Duodenal mucosa (tissue), 2 donors: ENCODE data around the gene ARGFX.
"Not testable (repeated sequence)": the region's sequence is repeated elsewhere in the genome, so short reads cannot be mapped to it uniquely, and the experiment has no call there.

ENCODE experiments used
- H3K27ac ChIP-seq: one replicate; pipeline ENCODE4 v1.7.0; 2013; ENCODE audit warnings: low read depth, low read length
- H3K27me3 ChIP-seq, 2 donors: one replicate each; pipeline ENCODE4 v1.7.0; 2013; ENCODE audit warnings: low read length in 2 of 2, control low read depth in 1 of 2; ENCODE audit not compliant: insufficient read depth in 2 of 2, control insufficient read depth in 1 of 2
- H3K36me3 ChIP-seq, 2 donors: one replicate each; pipeline ENCODE4 v1.7.0; 2013; ENCODE audit warnings: low read length in 2 of 2, control low read depth in 1 of 2; ENCODE audit not compliant: insufficient read depth in 2 of 2, control insufficient read depth in 1 of 2
- H3K4me1 ChIP-seq, 2 donors: one replicate each; pipeline ENCODE4 v1.7.0; 2013; ENCODE audit warnings: low read length in 2 of 2, control low read depth in 1 of 2; ENCODE audit not compliant: insufficient read depth in 2 of 2, control insufficient read depth in 1 of 2
- H3K4me3 ChIP-seq, 2 donors: one replicate each; pipeline ENCODE4 v1.7.0; 2013; ENCODE audit warnings: low read length in 2 of 2, low read depth in 1 of 2
- H3K9ac ChIP-seq, 2 donors: one replicate each; pipeline ENCODE4 v1.7.0; 2013; ENCODE audit warnings: low read length in 2 of 2, low read depth in 1 of 2
- H3K9me3 ChIP-seq, 2 donors: one replicate each; pipeline ENCODE4 v1.7.0; 2013; ENCODE audit warnings: low read length in 2 of 2, control low read depth in 1 of 2; ENCODE audit not compliant: control insufficient read depth in 1 of 2

The ARGFX gene

DNA sequence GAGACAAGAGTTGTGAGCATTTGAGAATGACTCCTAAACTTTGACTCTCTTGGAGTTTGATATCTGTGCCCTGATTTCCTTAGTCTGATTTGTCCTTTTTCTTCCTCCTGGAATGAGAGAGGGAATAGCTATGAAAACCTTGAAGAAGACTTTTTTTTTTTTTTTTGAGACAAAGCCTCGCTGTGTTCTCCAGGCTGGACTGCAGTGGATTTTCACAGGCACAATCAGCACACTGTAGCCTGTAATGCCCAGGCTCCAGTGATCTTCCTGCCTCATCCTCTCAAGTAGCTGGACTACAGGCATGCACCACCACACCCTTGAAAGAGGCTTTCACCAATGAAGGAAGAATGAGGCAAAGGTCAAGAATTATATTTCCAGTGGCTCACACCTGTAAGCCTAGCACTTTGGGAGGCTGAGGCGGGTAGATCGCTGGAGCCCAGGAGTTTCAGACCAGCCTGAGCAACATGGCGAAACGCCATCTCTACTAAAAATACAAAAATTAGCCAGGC lies 10.3 kb upstream of the ARGFX start:
- peaks cover 0 to 3% of the 10 kb centered on the region in 2 donors for H3K4me1 ChIP-seq

DNA sequence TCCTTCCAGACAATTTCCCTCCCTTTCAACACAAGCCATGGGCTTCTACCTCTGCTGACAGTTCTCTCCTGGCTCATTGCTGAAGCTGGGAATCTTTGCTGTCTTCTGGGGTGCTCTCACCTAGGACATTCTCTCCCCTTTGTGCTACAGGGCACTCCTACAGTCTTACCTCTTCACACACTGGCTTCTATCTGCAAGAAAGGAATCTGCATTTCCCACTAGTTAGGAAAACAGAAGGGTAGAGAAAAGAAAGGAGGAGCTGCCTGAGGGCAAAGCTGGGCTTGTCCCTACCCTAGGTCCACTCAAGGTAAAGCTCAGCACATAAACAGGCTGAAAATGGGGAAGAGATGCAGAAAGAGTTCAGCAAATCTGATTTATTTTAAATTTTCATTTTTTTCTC lies 5.6 kb upstream of the ARGFX start:
- Histone ChIP-seq H3K9me3 (no peaks in the 10 kb centered on the region), H3K4me1 (no peaks in the 10 kb centered on the region), H3K27me3 (no peaks in the 10 kb centered on the region), H3K4me3 (no peak overlapping the region), H3K9ac (no peak overlapping the region), H3K36me3 (no peaks in the 10 kb centered on the region), H3K27ac (no peak overlapping the region)

More for the DNA sequence above, 10.3 kb upstream of the ARGFX start:
- no peaks in the 10 kb centered on the region for H3K9me3 ChIP-seq
- no peak overlapping the region for H3K9ac ChIP-seq
- no peak overlapping the region for H3K27ac ChIP-seq
- no peak overlapping the region for H3K4me3 ChIP-seq
- H3K36me3 ChIP-seq = no peaks in the 10 kb centered on the region
- H3K27me3 ChIP-seq = no peaks in the 10 kb centered on the region

DNA sequence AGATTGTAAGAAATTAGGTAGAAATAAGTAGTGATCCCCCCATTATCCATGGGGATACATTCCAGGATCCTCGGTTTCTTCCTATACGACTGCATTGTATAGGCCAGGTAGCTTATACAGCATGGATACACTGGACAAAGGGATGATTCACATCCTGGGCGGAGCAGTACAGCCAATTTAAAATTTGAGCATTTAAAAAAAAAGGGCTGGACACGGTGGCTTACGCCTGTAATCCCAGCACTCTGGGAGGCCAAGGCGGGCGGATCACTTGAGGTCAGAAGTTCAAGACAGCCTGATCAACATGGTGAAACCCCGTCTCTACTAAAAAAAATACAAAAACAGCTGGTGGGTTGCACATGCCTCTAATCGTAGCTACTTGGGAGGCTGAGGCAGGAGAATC lies 976 bp upstream of the ARGFX start:
- Histone ChIP-seq H3K36me3 (no peaks in the 10 kb centered on the region), H3K27me3 (no peaks in the 10 kb centered on the region), H3K4me3 (no peak overlapping the region), H3K9ac (no peak overlapping the region), H3K4me1 (no peaks in the 10 kb centered on the region), H3K9me3 (no peaks in the 10 kb centered on the region), H3K27ac (no peak overlapping the region)

DNA sequence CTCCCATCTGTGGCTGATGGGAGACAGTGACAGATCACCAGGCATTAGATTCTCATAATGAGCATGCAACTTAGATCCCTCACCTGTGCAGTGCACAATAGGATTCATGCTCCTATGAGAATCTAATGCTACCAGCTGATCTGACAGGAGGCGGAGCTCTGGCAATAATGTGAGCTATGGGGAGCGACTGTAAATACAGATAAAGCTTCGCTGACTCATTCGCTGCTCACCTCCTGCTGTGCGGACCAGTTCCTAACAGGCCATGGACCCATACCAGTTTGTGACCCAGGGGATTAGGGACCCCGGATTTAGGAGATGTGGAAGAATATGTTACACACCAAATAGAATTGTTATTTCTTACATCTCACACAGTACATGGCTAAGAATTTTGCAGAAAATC lies 6.7 kb downstream of the ARGFX start:
- no peak overlapping the region for H3K27ac ChIP-seq

DNA sequence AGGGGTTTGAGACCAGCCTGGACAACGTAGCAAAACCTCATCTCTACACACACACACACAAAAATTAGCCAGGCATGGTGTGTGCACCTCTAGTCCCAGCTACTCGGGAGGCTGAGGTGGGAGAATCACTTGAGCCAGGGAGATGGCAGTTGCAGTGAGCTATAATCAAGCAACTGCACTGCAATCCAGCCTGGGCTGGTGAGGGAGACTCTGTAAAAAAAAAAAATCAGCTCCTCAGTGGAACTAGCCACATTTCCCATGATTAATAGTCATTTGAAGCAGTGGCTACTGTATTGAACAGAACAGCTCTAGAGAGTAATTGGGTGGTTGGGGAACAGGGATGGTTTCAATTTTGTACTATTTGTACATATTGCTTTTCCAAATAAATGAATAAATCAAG lies 13.9 kb downstream of the ARGFX start:
- no peaks in the 10 kb centered on the region for H3K27me3 ChIP-seq
- no peaks in the 10 kb centered on the region for H3K4me1 ChIP-seq
- no peak overlapping the region for H3K27ac ChIP-seq
- no peak overlapping the region for H3K4me3 ChIP-seq
- no peak overlapping the region for H3K9ac ChIP-seq
- H3K36me3 ChIP-seq = no peaks in the 10 kb centered on the region
- no peaks in the 10 kb centered on the region for H3K9me3 ChIP-seq

More for the DNA sequence above, 6.7 kb downstream of the ARGFX start:
- H3K4me3 ChIP-seq = no peak overlapping the region
- no peaks in the 10 kb centered on the region for H3K27me3 ChIP-seq
- no peaks in the 10 kb centered on the region for H3K4me1 ChIP-seq
- no peaks in the 10 kb centered on the region for H3K9me3 ChIP-seq
- no peaks in the 10 kb centered on the region for H3K36me3 ChIP-seq
- H3K9ac ChIP-seq = no peak overlapping the region

DNA sequence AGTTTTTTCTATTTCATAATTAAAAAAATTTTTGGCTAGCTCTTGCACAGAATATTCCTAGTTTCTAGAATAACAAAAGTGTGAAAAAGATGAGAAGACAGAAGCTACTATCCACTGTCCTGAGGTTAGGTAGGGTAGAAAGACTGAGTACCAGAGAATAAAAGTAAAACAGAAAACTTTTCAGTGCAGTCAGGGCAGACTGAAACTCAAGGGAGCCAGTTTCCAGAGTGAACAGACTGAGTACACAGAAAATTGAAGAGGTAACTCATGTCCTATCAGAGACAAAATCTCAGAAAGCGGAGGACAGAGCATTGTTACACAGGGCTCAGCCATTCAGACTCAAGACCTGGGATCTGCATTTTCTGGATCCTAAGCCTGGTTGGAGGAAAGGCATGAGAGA lies 16.7 kb downstream of the ARGFX start:
- Histone ChIP-seq H3K9me3 (no peaks in the 10 kb centered on the region), H3K9ac (no peak overlapping the region), H3K4me3 (no peak overlapping the region), H3K4me1 (no peaks in the 10 kb centered on the region), H3K27ac (no peak overlapping the region), H3K36me3 (no peaks in the 10 kb centered on the region), H3K27me3 (no peaks in the 10 kb centered on the region)

DNA sequence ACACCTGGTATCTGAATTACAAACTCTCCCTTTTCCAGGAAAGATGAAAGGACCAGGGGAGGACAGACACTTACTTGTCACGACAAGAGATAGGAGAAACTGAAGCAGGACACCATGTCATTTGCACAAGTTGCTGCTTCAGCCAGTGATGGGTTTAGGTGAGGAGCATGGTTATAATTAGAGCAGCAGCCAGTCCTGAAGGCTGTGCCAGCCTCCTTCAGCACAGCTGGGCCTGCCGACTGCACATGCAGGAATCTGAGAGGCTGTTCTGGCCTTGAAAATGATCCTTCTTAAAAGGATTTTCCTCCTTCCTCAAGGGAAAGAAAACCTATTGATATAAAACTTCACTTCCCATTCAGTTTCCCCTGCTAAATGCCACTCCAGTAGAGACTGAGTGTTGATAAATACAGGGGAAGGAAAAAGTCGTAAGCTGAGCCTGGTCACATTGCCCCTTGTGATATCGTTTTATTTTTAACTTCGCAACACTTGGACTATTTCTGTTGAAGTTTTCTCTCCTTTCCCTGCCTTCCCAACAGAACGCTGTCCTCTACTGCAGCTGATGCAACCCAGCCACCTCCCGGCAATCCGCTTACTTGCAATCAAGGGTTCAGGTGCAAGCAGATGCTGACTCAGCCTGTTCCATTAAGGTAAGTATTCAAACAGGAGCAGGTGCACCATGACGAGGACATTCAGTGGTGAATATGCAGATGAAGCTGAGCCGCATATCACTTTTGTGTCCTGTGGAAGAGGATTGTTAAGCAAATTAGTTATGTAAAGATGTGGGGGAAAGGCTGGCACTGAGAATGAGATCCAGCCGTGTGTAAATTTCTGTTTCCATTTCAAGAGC lies 25.3 kb downstream of the ARGFX start, which contains the start of gene FBXO40:
Gene FBXO40, plus strand, starts transcription at position 524 of the 847 bp plus-strand sequence. CDS start 27,197 bp downstream, outside the sequence.
- no peak within 1 kb of the TSS for H3K4me3 ChIP-seq
- H3K9ac ChIP-seq = no peak within 1 kb of the TSS
- H3K4me1 ChIP-seq = peaks cover 0 to 3% of the 10 kb centered on the region in 2 donors
- no peaks in the 10 kb centered on the region for H3K9me3 ChIP-seq
- no peaks in the 10 kb centered on the region for H3K36me3 ChIP-seq
- H3K27me3 ChIP-seq = no peaks in the 10 kb centered on the region
- H3K27ac ChIP-seq = no peak within 1 kb of the TSS

DNA sequence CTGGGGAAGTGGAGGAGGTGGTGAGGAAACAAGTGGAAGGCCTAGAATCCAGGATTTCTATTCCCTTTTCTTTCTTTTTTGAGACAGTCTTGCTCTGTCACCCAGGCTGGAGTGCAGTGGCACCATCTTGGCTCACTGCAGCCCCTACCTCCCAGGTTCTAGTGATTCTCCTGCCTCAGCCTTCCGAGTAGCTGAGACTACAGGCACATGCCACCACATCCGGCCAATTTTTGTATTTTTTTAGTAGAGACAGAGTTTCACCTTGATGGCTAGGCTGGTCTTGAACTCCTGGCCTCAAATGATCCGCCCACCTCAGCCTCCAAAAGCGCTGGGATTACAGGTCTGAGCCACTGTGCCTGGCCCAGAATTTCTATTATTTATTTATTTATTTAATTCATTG lies 26.1 kb downstream of the ARGFX start:
- H3K9ac ChIP-seq, H3K27me3 ChIP-seq, H3K4me3 ChIP-seq, H3K36me3 ChIP-seq, H3K27ac ChIP-seq, H3K9me3 ChIP-seq, H3K4me1 ChIP-seq: not testable (repeated sequence)

DNA sequence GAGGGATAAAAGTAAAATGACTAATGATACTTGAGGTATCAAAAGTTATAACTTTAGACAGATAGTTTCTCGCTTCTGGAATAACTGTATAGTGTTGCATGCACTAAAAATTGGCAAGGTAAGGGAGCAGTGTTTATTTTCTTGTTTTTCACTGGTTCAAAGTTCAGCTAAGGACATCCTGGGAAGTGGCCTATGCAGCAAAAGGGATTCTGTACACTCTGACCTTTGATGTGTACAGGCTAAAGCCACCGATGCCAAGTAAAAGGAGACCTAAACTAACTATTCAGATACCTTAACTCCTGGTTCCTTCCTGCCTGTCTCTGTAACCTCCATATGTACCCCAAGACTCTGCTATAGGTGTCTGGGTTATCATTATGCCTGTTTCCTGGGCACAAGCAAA lies 27.1 kb downstream of the ARGFX start:
- H3K9me3 ChIP-seq = no peaks in the 10 kb centered on the region
- no peaks in the 10 kb centered on the region for H3K36me3 ChIP-seq
- no peak overlapping the region for H3K27ac ChIP-seq
- no peak overlapping the region for H3K4me3 ChIP-seq
- no peaks in the 10 kb centered on the region for H3K27me3 ChIP-seq
- H3K4me1 ChIP-seq = peaks cover 0 to 3% of the 10 kb centered on the region in 2 donors
- no peak overlapping the region for H3K9ac ChIP-seq

DNA sequence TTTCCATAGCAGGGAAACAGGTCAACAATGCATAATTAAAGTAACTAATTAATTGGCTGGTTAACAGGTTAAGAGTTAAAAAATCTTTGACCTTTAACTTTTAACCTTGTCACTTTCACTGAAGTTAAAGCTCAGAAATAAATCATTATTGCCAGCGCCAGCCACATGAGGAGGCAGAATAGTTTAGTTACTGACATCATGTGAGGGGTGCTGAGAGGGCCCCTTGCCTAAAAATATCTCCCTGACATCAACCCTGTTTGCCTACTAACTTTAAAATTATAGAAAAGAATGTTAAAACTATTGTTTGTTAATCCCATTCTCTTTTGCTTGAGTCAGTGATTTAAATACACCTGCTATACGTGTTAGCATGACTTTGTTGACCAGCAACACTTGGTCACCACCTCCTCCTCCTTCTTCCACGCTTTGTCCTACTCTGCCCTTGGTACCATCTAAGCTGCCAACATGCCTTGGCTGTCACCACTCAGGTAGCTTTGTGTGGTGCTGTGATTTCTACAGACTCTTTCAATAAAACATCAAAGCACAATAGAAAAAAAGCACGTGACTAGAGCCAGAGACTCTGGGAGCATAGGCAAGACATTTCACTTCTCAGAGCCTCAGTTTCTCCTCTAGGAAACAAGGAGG lies 28.1 kb downstream of the ARGFX start:
- Histone ChIP-seq H3K27ac (no peak overlapping the region), H3K27me3 (no peaks in the 10 kb centered on the region), H3K4me1 (peaks cover 0 to 3% of the 10 kb centered on the region in 2 donors)

More for the DNA sequence above, 28.1 kb downstream of the ARGFX start:
- Histone ChIP-seq H3K9ac (no peak overlapping the region), H3K36me3 (no peaks in the 10 kb centered on the region), H3K9me3 (no peaks in the 10 kb centered on the region), H3K4me3 (no peak overlapping the region)
